Mucosa of descending colon (tissue), 3 donors: ENCODE measurements around the gene METTL2B. TPM values are rescaled to one million over a fixed set of nuclear protein-coding genes. Genes with fewer than 3 reads are reported as not detected.
A peak's percentile ranks its signal among the peaks of the same experiment; 100 is the strongest.

Experiments
- ATAC-seq: fragments of 200-7000 bp; cut with Tn5 transposase; one replicate; pipeline ENCODE4 v1.9.1; 2020; ENCODE audit warnings: mild to moderate bottlenecking, moderate library complexity
- DNase-seq, 3 donors: peaks; one replicate each; pipeline ENCODE4 v3.0.0-alpha.2; 2020
- H3K36me3 ChIP-seq: fragments of 200-600 bp; one replicate; pipeline ENCODE4 v1.8.0; 2021; ENCODE audit warnings: low read depth, mild to moderate bottlenecking
- H3K4me1 ChIP-seq: fragments of 200-600 bp; one replicate; pipeline ENCODE4 v1.8.0; 2021; ENCODE audit warnings: low read depth, mild to moderate bottlenecking
- H3K4me3 ChIP-seq: fragments of 200-600 bp; one replicate; pipeline ENCODE4 v1.8.0; 2021; ENCODE audit warnings: mild to moderate bottlenecking
- H3K9me3 ChIP-seq: fragments of 200-600 bp; one replicate; pipeline ENCODE4 v1.8.0; 2021; ENCODE audit warnings: mild to moderate bottlenecking
- intact Hi-C, 2 donors: fragments of 100-400 bp; cut with DNase I in 1 of 2; cut with micrococcal nuclease in 1 of 2; formaldehyde crosslinking; loops; one replicate each; pipeline versions ENCODE4 v1.11.0 to v1.11.1; 2022; cut with DNase I, micrococcal nuclease
- total RNA-seq, 3 donors: library from RNA; stranded (reverse); fragmentation: NEBNext Ultra II Directional in 2 of 3; extraction: Animal tissue kit (Norgen Biotek cat#: 25700) in 2 of 3; gene quantifications; one replicate each; pipeline versions ENCODE4 v1.2.1 to v1.2.4, GENCODE V29; 2021 to 2023
- TF ChIP-seq, protein P1 (sequence below): fragments of 200-600 bp; IDR thresholded peaks from one replicate; pipeline ENCODE4 v1.8.0; 2022; ENCODE audit warnings: antibody characterized with exemption, mild to moderate bottlenecking
- donor health status: DM: no; HTN: no; CAD: no; lungs with moderate emphysema.
- donor health status: DM: no; HTN: no; CAD: no.
- donor health status: DM: no; HTN: yes; CAD: no.

METTL2B gene
- total RNA-seq, 3 donors from 2014 or later: 24.1 to 29.4 (median 28.4) TPM

DNA sequence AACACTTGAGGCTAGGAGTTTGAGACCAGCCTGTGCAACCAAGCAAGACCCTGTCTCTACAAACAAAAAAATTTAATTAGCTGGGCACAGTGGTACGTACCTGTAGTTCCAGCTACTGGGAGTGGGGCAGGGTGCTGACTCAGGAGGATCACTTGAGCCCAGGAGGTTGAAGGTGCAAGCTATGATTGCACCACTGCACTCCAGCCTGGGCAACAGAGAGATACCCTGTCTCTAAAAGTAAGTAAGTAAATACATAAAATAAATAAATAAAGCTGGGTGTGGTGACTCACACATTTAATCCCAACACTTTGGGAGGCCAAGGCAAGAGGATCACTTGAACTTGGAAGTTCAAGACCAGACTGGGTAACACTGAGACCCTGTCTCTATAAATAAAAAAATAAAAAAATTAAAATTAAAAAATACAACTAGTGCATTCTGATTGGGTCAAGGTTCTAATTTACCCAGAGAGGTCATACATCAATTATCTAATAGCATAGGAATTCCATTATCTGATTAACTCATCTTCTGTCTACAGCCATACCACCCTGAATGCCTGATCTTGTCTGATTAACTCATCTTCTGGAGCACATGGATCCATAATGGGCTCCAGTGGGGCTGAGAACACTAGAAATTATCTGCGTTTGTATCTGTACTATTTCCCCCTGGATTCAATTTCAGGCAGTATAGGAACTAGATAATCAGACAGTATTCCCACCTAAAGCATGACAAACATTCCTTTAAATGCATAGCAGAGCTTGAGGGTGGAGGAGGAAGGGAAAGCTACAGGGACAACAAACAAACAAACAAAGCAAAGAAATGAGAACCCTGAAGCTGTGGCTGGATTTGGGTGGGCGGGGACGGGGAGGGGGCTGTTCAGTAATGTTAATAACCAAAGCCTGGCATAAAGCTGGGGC lies 41.9 kb upstream of the METTL2B start:
- no peak for ATAC-seq
- DNase-seq: no peak
- intact Hi-C loops: no loop called here
- Histone ChIP-seq H3K36me3 (no peaks in the 10 kb centered on the region), H3K9me3 (no peaks in the 10 kb centered on the region), H3K4me1 (no peaks in the 10 kb centered on the region), H3K4me3 (no peak overlapping the region)
- TF ChIP-seq, protein P1, sequence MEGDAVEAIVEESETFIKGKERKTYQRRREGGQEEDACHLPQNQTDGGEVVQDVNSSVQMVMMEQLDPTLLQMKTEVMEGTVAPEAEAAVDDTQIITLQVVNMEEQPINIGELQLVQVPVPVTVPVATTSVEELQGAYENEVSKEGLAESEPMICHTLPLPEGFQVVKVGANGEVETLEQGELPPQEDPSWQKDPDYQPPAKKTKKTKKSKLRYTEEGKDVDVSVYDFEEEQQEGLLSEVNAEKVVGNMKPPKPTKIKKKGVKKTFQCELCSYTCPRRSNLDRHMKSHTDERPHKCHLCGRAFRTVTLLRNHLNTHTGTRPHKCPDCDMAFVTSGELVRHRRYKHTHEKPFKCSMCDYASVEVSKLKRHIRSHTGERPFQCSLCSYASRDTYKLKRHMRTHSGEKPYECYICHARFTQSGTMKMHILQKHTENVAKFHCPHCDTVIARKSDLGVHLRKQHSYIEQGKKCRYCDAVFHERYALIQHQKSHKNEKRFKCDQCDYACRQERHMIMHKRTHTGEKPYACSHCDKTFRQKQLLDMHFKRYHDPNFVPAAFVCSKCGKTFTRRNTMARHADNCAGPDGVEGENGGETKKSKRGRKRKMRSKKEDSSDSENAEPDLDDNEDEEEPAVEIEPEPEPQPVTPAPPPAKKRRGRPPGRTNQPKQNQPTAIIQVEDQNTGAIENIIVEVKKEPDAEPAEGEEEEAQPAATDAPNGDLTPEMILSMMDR: no peak

DNA sequence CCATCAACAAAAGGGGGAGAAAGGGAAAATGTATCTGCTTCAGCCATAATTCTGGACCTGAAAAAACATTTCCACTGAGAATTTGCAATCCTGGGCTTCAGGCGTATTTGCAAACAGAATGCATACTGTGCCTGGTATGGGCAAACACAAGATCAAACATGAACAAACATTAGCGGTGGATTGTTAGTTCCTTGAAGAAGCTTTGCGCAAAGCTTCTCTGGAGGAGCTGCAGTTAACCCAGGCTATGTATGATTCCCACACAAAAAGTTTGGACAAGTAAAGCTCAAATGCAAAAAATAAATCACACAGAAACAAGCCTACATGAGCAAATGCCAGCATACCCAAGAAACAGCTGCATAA lies 41.2 kb upstream of the METTL2B start:
- intact Hi-C loops: no loop called here
- no peaks in the 10 kb centered on the region for H3K9me3 ChIP-seq
- TF ChIP-seq, protein P1: no peak
- ATAC-seq: peak; percentile 47
- H3K4me3 ChIP-seq: no peak overlapping the region
- DNase-seq: no peak
- H3K4me1 ChIP-seq: no peaks in the 10 kb centered on the region
- no peaks in the 10 kb centered on the region for H3K36me3 ChIP-seq

DNA sequence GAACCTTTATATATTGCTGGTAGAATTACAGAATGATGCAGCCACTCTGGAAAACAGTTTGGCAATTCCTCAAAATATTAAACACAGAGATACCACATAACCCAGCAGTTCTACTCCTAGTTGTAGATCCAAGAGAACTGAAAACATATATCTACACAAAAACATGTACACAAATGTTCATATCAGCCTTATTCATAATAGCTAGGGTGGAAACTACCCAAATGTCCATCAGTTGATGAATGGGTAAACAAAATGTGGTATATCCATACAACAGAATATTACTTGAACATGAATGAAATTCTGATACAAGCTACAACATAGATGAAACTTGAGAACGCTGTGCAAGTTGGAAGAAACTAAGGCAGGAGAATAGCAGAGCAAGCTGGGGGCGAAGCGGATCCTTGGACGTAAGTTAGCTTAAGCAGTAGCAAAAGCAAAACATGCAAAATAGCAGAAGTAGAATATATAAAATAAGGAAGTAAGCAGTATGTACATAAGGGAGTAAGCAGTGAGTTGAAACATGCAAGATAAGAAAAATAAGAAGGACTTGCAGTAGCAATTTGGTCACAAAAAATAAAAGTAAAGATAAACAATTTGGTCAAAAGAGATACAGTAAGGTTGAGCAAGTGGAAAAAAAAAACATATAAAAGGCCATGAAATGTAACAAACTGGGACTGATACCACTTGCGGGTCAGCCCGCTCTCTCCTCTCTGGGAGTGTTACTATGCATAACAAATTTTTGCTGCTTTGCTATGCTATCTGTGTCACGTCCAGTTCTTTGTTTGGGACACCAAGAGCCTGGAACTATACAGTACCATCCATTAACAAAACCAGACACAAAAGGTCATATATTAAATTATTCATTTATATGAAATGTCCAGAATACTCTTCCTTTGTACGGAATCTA lies 38.9 kb upstream of the METTL2B start:
- intact Hi-C loops: no loop called here
- Histone ChIP-seq H3K4me1 (peaks cover 2% of the 10 kb centered on the region), H3K9me3 (no peaks in the 10 kb centered on the region), H3K36me3 (no peaks in the 10 kb centered on the region), H3K4me3 (no peak overlapping the region)
- TF ChIP-seq, protein P1: no peak
- DNase-seq (no peak), ATAC-seq (no peak)

DNA sequence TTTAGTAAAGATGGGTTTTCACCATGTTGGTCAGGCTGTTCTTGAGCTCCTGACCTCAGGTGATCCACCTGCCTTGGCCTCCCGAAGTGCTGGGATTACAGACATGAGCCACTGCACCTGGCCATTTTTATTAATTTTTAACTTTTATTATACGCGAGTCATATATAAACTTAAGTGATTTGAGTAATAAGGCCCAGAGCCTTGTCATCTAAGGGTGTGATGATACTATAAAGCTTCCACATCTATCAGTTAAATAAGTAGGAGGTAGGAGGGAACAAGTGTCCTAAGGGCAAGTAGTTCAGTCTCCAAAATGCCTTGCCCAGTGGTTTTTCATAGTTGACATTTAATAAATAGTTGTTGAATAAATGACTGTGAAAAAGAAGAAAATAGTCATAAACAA lies 34.2 kb upstream of the METTL2B start:
- H3K9me3 ChIP-seq: no peaks in the 10 kb centered on the region
- intact Hi-C loops: no loop called here
- no peaks in the 10 kb centered on the region for H3K36me3 ChIP-seq
- H3K4me3 ChIP-seq: no peak overlapping the region
- peaks cover 26% of the 10 kb centered on the region for H3K4me1 ChIP-seq
- TF ChIP-seq, protein P1: no peak
- ATAC-seq (peak; percentile 51), DNase-seq (no peak)

DNA sequence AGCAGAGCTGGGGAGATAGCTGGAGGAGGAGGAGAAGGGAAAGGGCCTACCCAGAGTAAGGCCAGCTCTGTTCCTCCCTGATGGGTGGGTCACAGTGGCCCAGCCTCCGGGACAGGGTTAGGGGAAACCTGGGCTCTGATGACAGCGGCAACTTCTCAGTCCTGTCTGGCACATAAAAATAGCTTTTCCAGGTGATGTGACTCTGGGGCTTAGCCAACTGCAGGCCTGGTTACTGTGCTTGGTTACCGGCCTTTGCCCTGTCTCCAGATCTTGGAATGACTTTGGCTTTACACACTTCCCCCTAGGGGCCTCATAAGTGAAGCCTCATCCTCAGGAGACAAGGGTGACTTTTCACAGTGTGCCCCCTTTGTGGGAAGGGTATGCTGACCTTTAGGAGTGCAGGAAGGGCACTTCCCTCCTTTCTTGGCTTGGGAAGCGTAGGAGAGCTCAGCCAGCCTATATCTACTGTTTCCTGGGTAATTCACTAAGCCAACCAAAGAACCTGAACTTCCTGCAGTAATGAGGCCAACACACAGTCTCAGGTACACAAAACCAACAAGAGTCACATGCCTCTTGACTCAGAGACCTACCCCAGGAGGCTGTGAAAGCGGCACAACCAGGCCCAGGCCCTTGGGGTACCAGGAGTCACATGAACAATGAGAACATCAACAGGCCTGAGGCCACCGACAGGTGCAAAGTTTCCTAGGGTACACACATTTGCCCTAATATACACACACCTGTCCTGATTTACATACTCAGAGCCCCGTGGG lies 32.5 kb upstream of the METTL2B start:
- Histone ChIP-seq H3K4me3 (no peak overlapping the region), H3K9me3 (no peaks in the 10 kb centered on the region), H3K4me1 (peaks cover 26% of the 10 kb centered on the region), H3K36me3 (no peaks in the 10 kb centered on the region)
- TF ChIP-seq, protein P1: no peak
- intact Hi-C loops: no loop called here
- peak; percentile 86 for ATAC-seq
- peak in 2 of 3 donors; percentile 47 to 52 for DNase-seq
